GM18951 (cell line): ENCODE data around the gene ZNF100.
A peak's percentile ranks its signal among the peaks of the same experiment; 100 is the strongest.
"Not testable (repeated sequence)": the region's sequence is repeated elsewhere in the genome, so short reads cannot be mapped to it uniquely, and the experiment has no call there.

Experiments used
- POLR2A ChIP-seq: IDR thresholded peaks from 4 replicates; pipeline ENCODE4 v1.6.1; 2011; ENCODE audit warnings: mild to moderate bottlenecking; ENCODE audit not compliant: insufficient read length, insufficient read depth; ENCODE audit errors: extremely low read depth
- in situ Hi-C: fragments of 300-500 bp; cut with MboI; formaldehyde crosslinking; loops from one replicate; pipeline ENCODE4 v1.12.0; 2022; ENCODE audit warnings: low sequenced_read_pairs, mixed read lengths, inconsistent platforms; ENCODE audit not compliant: unreplicated experiment

ZNF100 gene

DNA sequence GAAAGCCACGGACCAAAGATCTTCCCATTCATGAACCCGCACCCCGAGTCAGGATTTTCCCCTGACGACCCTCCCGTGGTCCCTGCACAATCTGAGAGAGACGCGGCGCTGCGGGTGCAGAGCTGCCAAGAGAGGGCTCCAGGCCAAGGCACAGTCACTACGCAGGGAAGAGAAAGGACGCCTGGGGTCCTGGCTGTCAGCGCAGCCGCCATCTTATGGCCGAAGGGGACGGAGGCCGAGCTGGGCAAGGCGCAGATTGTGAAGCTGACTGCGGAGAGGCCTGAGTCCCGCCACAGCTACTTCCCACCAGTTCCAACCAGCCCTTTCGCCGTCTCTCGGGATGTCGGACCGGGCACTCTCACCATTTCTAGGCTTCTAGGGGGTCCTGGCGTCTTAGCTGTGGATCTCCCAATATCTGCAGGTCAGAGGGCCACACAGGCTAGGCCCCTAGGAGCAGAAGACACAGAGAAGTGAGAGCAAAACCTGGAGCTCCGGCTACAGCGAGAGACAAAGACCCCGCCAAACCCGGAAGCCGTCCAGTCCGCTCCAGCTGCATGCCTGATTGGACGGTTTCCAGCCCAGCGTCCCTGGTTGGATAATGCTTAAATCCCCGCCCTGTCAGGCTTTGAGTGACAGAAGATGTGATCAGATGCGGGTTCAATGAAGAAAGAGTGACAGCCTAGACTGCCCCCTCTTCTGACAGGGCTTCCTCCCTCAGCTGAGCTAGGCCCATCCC, at the start of gene ZNF100:
ZNF100 (minus strand) TSS at position 515 of the 736 bp plus-strand sequence; CDS start at position 365, 150 bp downstream.
- in situ Hi-C loops = no loop called here
- peak; percentile 74 for TF ChIP-seq POLR2A

DNA sequence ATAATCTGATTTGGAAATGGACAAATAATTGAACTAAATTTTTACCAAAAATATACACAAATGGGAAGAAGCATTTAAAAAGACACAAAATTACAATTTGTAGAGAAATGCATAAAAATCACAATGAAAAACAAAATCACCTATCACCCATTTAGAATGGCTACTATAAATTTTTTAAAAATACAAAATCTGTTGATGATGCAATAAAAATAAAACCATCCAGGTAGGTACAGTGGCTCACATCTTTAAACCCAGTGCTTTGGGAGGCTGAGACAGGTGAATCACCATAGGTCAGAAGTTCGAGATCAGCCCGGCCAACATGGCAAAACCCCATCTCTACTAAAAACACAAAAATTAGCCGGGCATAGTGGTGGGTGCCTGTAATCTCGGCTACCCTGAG, 45.1 kb upstream of the ZNF100 start:
- in situ Hi-C loops = no loop called here
- no peak for TF ChIP-seq POLR2A

DNA sequence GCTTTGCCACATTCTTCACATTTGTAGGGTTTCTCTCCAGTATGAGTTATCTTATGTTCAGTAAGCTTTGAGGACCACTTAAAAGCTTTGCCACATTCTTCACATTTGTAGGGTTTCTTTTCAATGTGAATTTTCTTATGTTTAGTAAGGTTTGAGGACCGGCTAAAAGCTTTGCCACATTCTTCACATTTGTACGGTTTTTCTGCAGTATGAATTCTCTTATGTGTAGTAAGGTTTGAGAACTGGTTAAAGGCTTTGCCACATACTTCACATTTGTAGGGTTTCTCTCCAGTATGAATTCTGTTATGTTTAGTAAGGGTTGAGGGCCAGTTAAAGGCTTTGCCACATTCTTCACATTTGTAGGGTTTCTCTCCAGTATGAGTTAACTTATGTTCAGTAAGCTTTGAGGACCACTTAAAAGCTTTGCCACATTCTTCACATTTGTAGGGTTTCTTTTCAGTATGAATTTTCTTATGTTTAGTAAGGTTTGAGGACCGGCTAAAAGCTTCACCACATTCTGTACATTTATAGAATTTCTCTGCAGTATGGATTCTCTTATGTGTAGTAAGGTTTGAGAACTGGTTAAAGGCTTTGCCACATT, 41.1 kb upstream of the ZNF100 start:
- in situ Hi-C loops = not testable (repeated sequence)

DNA sequence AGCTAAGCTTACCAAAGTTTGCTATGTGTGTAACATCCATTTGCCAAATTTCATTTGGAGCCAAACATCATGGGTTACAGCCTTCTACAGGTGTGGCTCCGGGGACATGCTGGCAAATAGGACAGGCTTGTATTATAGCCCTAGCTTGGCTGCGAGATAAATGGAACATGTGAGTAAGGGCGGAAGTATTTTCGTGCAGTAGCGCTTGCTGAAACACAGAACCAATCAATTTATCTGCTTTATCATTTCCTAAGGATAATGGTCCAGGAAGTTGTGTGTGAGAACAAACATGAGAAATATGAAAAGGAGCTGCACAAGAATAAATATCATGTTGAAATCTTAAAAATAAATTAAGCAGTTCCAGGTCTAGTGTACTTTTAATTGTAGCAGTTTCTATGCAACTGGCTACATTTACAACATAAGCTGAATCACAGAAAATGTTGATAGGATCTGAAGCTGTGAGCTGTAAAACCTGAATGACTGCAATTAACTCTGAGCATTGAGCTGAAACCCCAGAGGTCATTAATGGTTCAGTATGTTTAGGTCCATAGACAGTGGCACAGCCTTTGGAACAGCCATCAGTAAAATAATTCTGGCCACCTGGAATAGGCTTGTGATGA, 22.2 kb upstream of the ZNF100 start:
- in situ Hi-C loops = no loop called here
- TF ChIP-seq POLR2A = no peak

DNA sequence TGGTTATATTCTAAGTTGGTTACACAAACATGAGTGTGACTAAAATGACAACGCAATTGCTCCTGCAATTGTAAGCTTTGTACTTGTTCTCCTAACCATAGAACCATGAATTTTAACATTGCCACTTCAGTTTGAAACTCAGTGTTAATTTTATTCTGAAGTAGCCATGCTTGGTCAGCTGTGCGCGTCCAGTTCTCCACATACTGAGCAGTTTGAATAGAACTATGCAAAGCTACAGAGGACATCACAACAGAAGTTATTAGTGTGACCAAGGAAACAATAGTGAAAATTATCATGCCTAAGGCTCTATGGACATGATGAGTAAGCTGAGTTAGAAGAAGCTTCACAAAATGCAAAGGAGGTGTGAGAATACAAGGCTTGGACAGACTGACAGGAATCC, 19.6 kb upstream of the ZNF100 start:
- in situ Hi-C loops = no loop called here

DNA sequence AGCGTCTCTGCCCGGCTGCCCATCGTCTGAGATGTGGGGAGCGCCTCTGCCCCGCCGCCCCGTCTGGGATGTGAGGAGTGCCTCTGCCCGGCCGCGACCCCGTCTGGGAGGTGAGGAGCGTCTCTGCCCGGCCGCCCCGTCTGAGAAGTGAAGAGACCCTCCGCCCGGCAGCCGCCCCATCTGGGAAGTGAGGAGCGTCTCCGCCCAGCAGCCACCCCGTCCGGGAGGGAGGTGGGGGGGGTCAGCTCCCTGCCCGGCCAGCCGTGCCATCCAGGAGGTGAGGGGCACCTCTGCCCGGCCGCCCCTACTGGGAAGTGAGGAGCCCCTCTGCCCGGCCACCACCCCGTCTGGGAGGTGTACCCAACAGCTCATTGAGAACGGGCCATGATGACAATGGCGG, 8.4 kb upstream of the ZNF100 start:
- in situ Hi-C loops = not testable (repeated sequence)

More for the DNA sequence above, 19.6 kb upstream of the ZNF100 start:
- TF ChIP-seq POLR2A = no peak

DNA sequence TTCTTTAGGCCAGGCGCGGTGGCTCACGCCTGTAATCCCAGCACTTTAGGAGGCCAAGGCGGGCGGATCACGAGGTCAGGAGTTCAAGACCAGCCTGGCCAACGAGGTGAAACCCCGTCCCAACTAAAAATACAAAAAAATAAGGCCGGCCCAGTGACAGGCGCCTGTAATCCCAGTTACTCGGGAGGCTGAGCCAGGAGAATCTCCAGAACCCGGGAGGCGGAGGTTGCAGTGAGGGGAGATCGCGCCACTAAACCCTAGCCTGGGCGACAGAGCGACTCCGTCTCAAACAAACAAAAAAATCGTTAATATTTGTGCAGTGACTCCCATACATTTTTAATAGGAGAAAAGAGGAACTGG, 694 bp downstream of the ZNF100 start:
- in situ Hi-C loops = not testable (repeated sequence)

DNA sequence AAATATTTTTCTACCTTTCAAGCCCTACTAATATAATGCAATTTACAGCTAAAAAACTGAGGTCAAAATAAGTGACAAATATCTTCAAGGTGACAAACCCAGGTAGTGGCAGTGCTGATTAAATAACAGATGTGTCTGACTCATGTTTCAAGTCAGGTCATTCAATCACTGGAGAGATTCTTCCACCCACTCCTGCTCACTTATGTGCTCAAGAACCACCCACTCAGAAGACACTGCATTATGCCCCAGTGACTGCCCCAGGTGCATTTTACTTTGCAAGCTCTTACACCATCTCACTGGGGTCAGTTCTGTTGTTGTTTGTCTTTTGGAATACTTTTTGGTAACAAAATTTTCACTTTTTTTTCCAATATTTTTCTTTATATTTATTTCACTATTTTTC, 2.2 kb downstream of the ZNF100 start:
- in situ Hi-C loops = no loop called here
- TF ChIP-seq POLR2A = no peak

DNA sequence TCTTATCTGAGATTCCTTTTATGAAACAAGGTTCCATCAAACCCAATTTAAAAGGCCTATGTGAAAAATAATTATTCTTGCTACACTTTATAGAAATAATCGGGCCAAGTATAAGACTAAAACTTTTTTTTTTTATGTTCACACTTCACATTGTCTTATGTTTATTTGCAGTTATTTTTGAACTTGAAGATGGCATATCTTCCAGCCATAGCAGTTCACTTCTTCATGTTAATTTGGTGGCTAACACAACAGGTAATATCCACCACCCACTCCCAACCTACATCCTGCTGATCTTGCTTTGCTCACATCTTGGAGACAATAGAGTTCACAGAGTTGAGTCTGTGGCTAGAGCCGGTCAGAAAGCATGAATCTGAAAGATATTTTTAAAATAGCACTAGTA, 5.8 kb downstream of the ZNF100 start:
- in situ Hi-C loops = not testable (repeated sequence)

DNA sequence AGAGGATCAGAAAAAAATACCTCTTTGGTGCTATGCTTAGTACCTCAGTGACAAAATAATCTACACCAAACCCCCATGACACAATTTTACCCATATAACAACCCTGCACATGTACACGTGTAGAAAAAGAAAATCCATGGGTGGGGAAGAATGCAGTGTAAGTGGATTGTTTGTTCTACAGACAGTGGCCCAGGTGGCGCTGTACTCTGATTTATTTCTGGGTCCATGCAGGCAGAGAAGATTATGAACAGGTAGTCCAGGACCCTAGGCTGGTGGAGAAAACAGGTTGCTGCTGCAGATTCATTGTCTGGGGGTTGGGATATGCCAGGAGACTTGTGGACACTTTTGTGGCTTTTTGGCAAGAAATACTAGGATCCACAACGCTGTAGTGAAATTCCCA, 9.1 kb downstream of the ZNF100 start:
- in situ Hi-C loops = no loop called here
- no peak for TF ChIP-seq POLR2A

DNA sequence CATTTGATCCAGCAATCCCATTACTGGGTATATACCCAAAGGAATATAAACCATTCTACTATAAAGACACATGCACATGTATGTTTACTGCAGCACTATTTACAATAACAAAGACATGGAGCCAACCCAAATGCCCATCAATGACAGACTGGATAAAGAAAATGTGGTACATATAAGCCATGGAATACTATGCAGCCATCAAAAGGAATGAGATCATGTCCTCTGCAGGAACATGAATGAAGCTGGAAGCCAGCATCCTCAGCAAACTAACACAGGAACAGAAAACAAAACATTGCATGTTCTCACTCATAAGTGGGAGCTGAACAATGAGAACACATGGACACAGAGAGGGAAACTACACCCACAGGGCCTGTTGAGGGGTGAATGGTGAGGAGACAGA, 11.8 kb downstream of the ZNF100 start:
- in situ Hi-C loops = not testable (repeated sequence)

DNA sequence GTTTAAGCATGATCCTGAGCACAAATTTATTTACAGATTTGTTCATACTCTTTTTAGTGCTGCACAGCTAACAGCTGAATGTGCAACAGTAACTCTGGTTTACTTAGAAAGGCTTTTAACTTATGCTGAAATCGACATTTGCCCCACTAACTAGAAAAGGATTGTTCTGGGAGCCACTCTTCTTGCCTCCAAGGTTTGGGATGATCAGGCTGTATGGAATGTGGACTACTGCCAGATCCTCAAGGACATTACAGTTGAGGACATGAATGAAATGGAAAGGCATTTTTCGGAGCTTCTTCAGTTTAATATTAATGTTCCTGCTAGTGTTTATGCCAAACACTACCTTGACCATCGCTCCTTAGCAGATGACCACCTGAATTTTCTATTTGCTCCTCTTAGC, 16.0 kb downstream of the ZNF100 start:
- TF ChIP-seq POLR2A = no peak
- in situ Hi-C loops = no loop called here

DNA sequence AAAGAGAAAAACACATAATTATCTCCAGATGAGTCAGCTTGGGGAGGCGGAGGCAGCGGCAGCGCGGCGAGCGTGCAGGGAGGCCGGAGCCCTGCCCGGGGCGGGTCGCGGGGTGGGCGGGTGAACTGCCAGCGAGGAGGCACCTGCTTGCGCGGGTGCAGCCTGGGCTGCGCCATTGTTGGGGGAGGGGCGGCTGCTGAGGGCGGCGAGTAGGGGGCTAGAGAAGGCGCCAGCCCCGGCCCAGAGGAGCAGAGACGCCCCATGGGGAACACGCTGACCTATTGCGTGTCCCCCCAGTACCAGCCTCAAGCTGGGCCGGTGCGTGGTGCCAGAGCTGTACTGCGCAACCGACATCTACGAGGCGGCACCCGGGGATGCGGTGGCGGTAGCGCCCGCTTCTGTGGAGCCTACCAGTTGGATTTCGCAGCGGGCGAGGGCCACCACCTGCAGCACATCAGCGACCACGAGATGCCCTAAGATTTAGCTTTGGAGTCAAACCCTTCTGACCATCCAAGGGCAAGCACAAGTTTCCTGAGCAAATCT, 16.7 kb downstream of the ZNF100 start:
- in situ Hi-C loops = no loop called here
- TF ChIP-seq POLR2A = no peak

DNA sequence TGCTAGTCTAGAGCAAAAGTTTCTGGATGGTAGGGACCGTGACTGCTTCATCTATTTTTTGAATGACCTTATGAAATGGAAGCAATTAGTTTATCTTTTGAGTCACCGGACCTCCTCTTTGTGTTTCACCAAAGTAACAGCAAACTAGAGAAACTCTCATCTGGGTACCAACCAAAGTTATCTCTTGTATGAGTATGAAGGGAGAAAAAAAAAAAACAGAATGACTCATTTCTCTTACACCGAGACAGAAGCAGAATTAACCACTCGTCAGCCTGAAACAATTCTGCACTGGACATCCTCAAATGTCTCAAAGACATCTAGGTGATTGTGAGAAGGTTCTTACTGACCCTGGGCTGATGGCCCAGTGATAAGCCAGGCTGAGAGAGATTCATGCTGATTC, 18.3 kb downstream of the ZNF100 start:
- TF ChIP-seq POLR2A = no peak
- in situ Hi-C loops = no loop called here
